NCI-H524 (cell line): Measurements from ENCODE around the gene PDIA4.
"Not testable (repeated sequence)": the region's sequence is repeated elsewhere in the genome, so short reads cannot be mapped to it uniquely, and the experiment has no call there.

ENCODE experiments used
- DNase-seq, 2 experiments: peaks; one replicate each; lab custom pipeline; 2025; lab: John Stamatoyannopoulos, UW

Gene PDIA4

GRCh38 chr7:149028346-149029109 lies at the start of gene PDIA4:
PDIA4 (minus strand) TSS chr7:149028505; CDS start chr7:149028408, 97 bp downstream.
- peak; percentile 97 to 98 for DNase-seq

- no peak for DNase-seq
These were observed 49.3 kb upstream of the PDIA4 start for GRCh38 chr7:149077594-149077993.

- DNase-seq, result no peak
These were observed 47.0 kb upstream of the PDIA4 start for GRCh38 chr7:149075286-149075685.

- no peak for DNase-seq
These were observed 46.0 kb upstream of the PDIA4 start for GRCh38 chr7:149074116-149074885.

- no peak for DNase-seq
These were observed 44.1 kb upstream of the PDIA4 start for GRCh38 chr7:149072438-149072775.

- DNase-seq, result peak in 1 of 2 experiments; percentile 6
These were observed 43.5 kb upstream of the PDIA4 start for GRCh38 chr7:149071641-149072437.

DNA sequence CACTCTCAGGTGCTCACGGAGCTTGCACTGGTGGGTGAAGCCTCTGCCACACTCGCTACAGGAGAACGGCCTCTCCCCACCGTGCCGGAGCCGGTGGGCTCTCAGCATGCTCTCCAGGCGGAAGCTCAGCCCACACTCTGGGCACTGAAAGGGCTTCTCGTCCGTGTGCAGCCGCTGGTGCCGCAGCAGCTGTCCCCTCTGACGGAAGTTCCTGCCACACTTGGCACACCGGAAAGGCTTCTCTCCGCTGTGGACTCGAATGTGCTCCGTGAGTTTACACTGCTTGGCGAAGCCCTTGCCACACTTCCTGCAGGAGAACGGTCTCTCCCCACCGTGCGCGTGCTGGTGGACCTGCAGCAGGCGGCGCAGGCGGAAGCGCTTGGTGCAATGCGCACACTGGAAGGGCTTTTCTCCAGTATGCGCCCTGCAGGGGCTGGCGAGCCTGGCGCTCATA lies 42.9 kb upstream of the PDIA4 start:
- DNase-seq, result no peak

DNA sequence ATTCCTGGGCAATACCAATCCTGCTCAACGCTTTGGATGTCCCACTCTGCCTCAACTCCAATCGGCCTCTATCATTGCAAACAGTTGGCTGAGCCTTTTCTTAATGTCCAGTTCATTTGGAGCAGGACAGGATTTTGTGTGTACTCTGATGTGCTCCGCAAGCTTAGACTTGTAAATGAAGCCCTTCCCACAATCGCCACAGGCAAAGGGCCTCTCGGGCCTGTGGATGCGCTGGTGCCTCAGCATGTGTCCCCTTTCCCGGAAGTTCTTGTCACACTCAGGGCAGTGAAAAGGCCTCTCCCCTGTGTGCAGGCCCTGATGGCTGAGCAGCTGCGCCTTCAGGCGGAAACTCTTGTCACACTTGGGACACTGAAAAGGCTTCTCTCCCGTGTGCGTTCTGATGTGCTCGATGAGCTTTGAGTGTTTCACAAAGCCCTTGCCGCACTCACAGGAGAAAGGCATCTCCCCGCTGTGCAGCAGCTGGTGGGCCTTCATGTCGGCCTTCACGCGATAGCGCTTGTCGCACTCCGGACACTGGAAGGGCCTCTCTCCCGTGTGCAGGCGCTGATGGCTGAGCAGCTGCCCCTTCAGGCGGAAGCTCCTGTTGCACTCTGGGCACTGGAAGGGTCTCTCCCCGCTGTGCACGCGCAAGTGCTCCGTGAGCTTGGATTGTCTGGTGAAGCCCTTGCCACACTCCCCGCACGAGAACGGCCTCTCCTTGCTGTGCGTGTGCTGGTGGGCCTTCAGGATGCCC lies 42.2 kb upstream of the PDIA4 start:
- no peak for DNase-seq

GRCh38 chr7:149067869-149068268 lies 39.6 kb upstream of the PDIA4 start:
- DNase-seq, result peak in 1 of 2 experiments; percentile 15

DNA sequence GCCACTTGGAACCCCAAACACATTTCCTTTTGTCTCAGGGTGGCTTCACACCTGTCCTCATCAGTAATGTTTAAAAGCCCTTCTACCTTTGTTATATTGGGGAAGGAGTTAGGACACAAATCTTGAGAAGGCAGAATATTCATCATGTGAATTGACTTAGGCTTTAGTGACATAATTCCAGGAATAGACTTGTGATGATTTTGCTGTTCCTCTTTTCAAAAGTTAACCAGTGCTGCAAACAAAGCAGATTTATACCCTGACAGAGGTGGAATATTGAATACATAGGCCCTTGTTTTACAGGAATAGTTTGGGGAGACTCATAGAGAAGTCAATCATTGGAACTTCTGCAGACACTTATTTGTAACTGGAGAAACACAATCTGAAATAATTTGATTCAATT lies 35.2 kb upstream of the PDIA4 start:
- DNase-seq, result no peak

DNA sequence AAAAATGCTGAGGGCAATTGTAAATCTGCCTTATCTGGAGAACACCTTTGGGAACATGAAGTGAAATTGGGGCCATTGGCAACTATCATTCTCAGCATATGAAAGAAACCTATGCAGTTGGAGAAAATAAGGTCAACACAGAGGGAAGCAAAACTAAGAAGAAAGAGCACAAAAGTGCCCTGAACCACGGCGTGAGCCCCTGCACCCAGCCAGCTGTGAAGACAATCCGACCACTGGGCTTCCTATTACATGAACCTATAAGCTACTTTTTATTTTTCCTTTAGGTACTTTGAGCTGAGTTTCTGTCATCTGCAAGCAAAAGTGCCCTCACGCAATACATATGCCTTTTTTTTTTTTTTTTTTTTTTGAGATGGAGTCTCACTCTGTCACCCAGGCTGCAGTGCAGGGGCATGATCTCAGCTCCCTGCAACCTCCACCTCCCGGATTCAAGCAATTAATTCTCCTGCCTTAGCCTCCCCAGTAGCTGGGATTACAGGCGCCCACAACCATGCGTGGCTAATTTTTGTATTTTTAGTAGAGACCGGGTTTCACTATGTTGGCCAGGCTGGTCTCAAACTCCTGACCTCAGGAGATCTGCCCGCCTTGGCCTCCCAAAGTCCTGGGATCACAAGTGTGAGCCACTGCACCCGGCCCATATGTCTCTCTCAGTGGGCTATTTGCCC lies 34.1 kb upstream of the PDIA4 start:
- not testable (repeated sequence) for DNase-seq

DNA sequence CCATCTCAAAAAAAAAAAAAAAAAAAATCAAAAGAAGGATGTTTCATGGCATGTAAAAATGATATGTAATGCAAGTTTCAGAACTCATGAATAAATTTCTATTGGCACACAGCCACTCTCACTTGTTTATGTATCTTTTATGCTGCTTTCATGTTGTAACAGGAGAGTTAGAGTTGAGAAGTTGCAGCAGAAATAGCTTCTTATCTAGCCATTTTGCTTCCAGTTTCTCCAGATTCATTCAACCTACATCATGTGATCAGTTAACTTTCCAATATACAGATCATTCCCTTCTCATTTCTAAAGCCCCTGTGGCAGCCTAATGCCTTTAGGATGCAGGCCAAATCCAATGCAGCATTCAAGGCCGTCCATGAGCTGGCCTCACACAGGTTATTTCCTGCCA lies 31.9 kb upstream of the PDIA4 start:
- DNase-seq, result no peak

- DNase-seq, result no peak
These were observed 25.6 kb upstream of the PDIA4 start for GRCh38 chr7:149053885-149054284.

DNA sequence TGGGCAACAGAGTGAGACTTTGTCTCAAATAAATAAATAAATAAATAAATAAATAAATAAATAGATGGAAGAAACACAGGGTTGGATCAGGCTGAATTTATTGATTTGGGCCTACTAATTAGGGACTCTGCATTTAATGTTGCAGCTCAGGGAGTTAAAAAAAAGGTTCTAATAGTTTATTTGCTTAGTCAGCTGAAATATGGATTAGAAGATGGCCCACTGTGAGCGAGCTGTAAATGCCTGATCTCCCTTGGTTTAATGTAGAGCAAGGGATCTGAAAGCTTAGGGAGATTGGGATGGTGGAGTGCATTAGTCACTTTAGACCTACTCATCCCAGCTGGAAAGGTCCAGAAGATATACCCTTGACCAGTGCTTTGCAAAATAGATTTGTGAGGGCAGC lies 25.1 kb upstream of the PDIA4 start:
- no peak for DNase-seq

- no peak for DNase-seq
These were observed 22.6 kb upstream of the PDIA4 start for GRCh38 chr7:149050941-149051340.

DNA sequence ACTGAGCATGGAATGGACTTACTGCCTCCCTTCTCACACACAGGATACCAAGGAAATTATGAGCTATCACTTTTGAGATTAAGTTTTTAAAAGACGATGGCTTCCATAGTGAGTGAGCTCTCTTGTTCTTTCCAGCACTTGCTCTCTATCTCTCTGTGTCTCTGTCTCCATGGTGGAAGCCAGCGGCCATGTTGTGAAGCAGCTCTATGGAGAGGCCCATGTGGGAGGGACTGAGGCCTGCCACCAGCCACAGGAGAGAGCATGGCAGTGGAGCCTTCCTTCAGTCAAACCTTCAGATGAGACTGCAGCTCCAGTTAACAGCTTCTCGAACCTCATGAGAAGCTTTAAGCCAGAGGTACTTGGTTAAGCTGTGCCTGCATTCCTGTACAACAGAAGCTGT lies 20.5 kb upstream of the PDIA4 start:
- no peak for DNase-seq

DNA sequence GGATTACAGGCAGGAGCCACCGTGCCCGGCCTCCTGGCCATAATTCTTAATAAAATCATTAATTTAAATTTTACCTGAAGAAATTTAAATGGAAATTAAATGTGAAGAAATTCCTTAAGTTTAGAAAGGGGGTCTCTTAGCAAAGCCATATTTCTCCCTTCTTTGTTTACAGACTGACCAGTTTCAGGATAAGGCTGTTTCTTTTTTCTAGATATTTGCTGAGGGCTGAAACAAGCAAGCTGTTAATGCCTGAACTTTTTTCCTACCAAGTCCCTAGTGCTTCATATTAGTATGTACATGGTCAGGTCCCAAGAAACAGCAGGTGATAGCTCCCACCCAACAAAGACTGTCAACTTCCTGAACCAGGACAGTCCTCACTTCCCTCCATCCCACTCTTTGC lies 18.1 kb upstream of the PDIA4 start:
- no peak for DNase-seq

GRCh38 chr7:149043936-149044335 lies 15.6 kb upstream of the PDIA4 start:
- DNase-seq, result no peak

GRCh38 chr7:149041350-149041749 lies 13.0 kb upstream of the PDIA4 start:
- DNase-seq, result no peak

- DNase-seq, result not testable (repeated sequence)
These were observed 10.3 kb upstream of the PDIA4 start for GRCh38 chr7:149038641-149039040.

DNA sequence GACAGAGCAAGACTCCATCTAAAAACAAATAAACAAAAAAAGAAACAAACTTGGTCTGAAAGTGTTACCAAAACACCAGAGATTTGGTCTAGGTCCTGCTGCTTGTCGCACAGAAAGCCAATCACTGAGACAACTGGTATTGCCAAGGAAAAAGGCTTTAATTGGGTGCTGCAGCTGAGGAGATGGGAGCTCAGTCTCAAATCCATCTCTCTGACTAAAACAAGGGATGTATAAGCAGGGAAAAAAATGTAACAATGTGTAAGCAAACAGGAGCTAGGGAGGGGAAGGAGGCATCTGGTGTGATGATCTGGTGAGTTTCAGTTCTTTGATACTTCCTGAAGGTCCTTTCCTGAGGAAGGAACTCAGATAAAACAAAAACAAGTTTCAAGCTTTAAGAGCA lies 8.4 kb upstream of the PDIA4 start:
- no peak for DNase-seq
